WI38 (cell line): Measurements from ENCODE around the gene LRRC40.

Experiments used
- H3K4me3 ChIP-seq: 2 replicates; pipeline ENCODE4 v1.5.1; 2011; ENCODE audit warnings: low read depth, mild to moderate bottlenecking, control low read depth, low read length
- TF ChIP-seq, protein P1 (sequence below): IDR thresholded peaks from 2 replicates; pipeline ENCODE4 v1.5.1; 2012; ENCODE audit warnings: low read depth, mild to moderate bottlenecking, control low read depth, low read length

LRRC40 gene

DNA sequence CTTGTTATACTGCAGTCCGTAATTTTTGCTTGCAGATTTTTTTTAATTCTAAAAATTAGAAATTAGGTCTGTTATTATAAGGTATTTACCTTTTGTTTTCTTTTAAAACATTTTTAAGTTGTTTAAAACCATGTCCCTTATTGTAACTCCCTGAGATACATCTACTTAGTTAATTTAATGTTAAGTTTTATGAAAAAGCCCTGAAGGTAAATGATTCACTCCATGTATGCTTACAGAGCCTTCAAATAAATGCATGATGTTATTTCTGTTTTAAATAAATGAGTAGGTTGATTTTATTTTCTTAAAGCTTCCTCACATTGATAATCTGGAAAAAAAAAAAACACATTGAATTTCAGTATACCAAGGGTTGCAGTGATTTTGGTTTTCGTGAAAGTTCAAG lies 23.3 kb upstream of the LRRC40 start:
- TF ChIP-seq, protein P1, sequence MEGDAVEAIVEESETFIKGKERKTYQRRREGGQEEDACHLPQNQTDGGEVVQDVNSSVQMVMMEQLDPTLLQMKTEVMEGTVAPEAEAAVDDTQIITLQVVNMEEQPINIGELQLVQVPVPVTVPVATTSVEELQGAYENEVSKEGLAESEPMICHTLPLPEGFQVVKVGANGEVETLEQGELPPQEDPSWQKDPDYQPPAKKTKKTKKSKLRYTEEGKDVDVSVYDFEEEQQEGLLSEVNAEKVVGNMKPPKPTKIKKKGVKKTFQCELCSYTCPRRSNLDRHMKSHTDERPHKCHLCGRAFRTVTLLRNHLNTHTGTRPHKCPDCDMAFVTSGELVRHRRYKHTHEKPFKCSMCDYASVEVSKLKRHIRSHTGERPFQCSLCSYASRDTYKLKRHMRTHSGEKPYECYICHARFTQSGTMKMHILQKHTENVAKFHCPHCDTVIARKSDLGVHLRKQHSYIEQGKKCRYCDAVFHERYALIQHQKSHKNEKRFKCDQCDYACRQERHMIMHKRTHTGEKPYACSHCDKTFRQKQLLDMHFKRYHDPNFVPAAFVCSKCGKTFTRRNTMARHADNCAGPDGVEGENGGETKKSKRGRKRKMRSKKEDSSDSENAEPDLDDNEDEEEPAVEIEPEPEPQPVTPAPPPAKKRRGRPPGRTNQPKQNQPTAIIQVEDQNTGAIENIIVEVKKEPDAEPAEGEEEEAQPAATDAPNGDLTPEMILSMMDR: no peak

DNA sequence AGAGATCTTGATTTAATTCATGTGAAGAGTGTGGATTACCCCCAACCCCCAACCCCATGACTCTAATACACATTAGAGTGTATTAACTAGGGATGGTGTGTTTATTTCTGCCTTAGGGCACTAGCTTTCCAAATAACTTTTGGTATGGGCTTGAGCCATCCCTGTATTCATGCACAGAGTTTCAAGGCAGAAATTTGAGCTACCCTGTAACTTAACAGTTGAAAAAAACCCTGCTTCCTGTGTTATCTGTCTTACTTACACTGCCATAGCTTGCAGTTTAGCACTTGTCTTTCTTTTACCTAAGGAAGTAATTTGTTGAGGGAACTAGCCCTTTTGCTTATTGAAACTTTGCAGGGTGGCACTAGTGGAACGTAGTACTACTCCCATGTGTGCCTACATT lies 22.1 kb upstream of the LRRC40 start:
- TF ChIP-seq, protein P1: no peak
- H3K4me3 ChIP-seq: no peak overlapping the region

More for the DNA sequence above, 23.3 kb upstream of the LRRC40 start:
- no peak overlapping the region for H3K4me3 ChIP-seq

DNA sequence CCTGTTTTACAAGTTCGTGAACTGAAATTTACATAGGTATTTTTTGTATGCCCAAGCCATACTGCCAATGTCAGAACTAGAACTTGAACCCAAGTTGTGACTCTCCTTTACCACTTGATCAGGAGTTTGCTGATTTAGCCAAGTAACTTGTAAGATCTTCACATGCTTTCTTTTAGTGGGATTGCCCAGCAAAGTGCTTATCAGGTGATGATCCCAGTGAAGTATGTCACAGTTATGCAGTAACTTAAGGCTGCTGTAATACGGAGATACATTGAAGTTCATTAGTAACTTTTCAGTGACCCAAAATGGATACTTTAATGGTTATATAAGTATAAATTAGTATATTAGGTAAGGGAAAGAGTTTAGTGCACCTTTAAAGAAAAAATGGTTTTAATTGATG lies 19.6 kb upstream of the LRRC40 start:
- H3K4me3 ChIP-seq: no peak overlapping the region
- TF ChIP-seq, protein P1: no peak

DNA sequence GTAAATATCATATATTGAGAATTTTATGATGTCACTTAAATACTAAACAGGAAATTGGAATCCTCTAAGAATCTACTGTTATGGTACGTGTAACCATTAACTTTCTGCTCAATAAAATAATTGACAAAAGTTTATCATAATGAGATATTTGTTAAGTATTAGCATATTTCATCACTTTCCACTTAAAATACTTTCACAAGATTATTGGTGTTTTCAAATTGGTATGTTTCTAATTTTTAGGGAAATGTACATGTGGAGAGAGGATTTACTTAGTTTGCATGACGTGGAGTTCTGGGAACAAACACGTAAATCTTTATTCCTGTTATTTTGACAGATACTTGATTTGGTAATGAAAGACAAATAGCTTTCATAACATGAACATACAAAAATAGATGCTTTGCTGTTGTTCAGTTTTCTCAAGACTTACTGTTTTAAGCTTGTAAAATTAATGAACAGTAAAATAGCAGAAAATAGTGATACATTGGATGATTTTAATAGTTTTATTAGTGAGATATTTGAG lies 17.4 kb upstream of the LRRC40 start:
- H3K4me3 ChIP-seq: peak overlapping the region; percentile 83
- TF ChIP-seq, protein P1: no peak

DNA sequence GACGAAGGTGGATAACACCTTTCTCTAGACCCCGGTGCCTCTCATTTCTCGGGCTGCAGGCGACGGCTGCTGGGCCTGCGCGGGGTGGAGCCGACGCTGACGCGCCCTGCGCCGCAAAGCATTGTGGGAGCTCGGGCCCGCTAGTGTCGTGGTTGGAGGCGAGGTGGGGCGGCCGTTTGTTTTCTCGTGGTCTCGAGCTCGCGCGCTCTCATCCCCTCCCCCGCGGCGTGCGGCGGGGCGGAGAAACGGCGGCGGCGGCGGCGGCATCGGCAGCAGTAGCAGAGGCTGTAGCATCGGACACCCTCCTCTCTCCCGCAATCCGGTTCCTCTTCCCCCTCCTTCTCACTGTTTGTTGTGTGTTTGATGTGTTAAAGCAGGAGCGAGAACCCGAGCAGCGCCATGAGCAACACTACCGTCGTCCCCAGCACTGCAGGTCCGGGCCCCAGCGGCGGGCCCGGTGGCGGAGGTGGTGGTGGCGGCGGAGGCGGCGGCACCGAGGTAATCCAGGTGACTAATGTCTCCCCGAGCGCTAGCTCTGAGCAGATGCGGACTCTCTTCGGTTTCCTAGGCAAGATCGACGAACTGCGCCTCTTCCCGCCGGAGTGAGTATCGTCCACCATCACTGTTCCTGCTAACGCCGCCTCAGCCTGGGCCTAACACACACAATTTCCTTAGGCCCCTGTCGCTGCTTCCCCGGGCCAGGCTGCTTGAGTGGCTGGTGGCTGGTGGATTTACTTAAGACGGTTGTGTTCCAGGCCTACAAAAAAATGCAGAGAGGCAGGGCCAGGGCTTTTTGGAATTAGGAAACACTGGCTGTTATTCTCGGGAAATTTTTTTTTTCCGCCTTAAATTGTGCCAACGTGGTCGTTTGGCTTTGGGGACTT lies 16.1 kb upstream of the LRRC40 start, which contains the start of gene SRSF11:
Gene SRSF11 (plus strand): TSS at position 143 of the 884 bp plus-strand sequence. CDS start 257 bp downstream, at position 400.
- TF ChIP-seq, protein P1: no peak
- peak within 1 kb of the TSS; percentile 83 for H3K4me3 ChIP-seq

DNA sequence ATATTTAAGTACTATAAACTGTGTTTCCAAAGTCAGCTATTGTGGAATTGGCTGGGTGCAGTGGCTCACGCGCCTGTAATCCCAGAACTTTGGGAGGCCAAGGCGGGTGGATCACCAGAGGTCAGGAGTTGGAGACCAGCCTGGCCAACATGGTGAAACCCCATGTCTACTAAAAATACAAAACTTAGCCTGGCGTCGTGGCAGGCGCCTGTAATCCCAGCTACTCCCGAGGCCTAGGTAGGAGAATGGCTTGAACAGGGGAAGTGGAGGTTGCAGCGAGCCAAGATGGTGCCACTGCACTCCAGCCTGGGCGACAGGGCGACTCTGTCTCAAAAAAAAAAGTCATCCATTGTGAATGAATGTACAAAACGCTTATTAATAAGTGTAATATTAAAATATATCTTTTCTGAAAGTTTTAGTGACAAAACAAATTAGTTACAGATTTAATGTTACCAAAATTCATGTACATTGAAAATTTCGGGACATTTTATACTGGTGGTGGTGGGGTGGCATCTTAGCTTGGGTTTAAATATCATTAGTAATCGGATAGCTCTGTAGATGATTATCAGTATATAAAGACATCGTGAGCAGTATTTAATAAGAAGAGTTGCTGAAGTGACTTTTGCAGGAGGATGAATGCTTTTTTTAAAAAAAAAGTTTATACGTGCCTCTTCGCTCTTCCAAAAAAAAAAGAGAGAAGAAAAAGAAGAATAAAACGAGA lies 15.3 kb upstream of the LRRC40 start:
- TF ChIP-seq, protein P1: no peak
- H3K4me3 ChIP-seq: peak overlapping the region; percentile 83

DNA sequence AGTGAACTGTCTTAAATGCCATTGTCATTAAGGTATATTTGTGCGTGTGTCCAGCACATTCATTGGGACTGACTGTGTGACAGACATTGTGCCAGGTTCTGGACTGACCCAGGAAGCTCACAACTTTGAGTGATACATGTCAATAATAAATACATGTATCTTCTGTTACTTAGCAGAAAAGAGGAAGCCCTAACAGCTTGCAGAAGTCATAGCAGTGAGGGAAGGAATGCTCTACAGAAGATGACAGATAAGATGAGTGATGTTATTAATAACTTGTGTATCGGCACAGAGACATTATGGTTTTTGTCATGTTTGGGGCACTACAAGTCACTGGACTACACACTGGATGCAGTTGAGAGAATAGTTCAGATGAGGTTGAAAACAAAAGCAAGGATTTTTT lies 14.6 kb upstream of the LRRC40 start:
- TF ChIP-seq, protein P1: no peak
- H3K4me3 ChIP-seq: no peak overlapping the region
